Measurements from ENCODE around the gene LMBR1.
"Not testable (repeated sequence)": the region's sequence is repeated elsewhere in the genome, so short reads cannot be mapped to it uniquely, and the experiment has no call there.

The LMBR1 gene

GRCh38 chr7:156759143-156759542, 133.8 kb downstream of the LMBR1 start:
- no peak for DNase-seq (ENCODE audit: low read depth in 2 of 2)

GRCh38 chr7:156754201-156754600, 138.8 kb downstream of the LMBR1 start:
- DNase-seq (ENCODE audit: low read depth in 2 of 2), result no peak

GRCh38 chr7:156753630-156754029, 139.4 kb downstream of the LMBR1 start:
- no peak for DNase-seq (ENCODE audit: low read depth in 2 of 2)

- DNase-seq (ENCODE audit: low read depth in 2 of 2), result no peak
Measured at GRCh38 chr7:156753229-156753560, 139.8 kb downstream of the LMBR1 start.

GRCh38 chr7:156752367-156753228, 140.4 kb downstream of the LMBR1 start:
- DNase-seq (ENCODE audit: low read depth in 2 of 2), result no peak

- peak in 1 of 2 donors; percentile 0 for DNase-seq (ENCODE audit: low read depth in 2 of 2)
Measured at GRCh38 chr7:156751319-156751718, 141.7 kb downstream of the LMBR1 start.

GRCh38 chr7:156747718-156748117, 145.3 kb downstream of the LMBR1 start:
- DNase-seq (ENCODE audit: low read depth in 2 of 2), result no peak

- no peak for DNase-seq (ENCODE audit: low read depth in 2 of 2)
Measured at GRCh38 chr7:156746891-156747290, 146.1 kb downstream of the LMBR1 start.

GRCh38 chr7:156739596-156739995, 153.4 kb downstream of the LMBR1 start:
- DNase-seq (ENCODE audit: low read depth in 2 of 2), result no peak

- DNase-seq (ENCODE audit: low read depth in 2 of 2), result no peak
Measured at GRCh38 chr7:156735851-156736250, 157.1 kb downstream of the LMBR1 start.

- no peak for DNase-seq (ENCODE audit: low read depth in 2 of 2)
Measured at GRCh38 chr7:156733638-156734037, 159.3 kb downstream of the LMBR1 start.

- DNase-seq (ENCODE audit: low read depth in 2 of 2), result no peak
Measured at GRCh38 chr7:156732091-156732625, 160.8 kb downstream of the LMBR1 start.

GRCh38 chr7:156731651-156732050, 161.3 kb downstream of the LMBR1 start:
- no peak for DNase-seq (ENCODE audit: low read depth in 2 of 2)

GRCh38 chr7:156725936-156726335, 167.0 kb downstream of the LMBR1 start:
- no peak for DNase-seq (ENCODE audit: low read depth in 2 of 2)

- no peak for DNase-seq (ENCODE audit: low read depth in 2 of 2)
Measured at GRCh38 chr7:156725073-156725472, 167.9 kb downstream of the LMBR1 start.

- DNase-seq (ENCODE audit: low read depth in 2 of 2), result no peak
Measured at GRCh38 chr7:156722043-156722826, 170.7 kb downstream of the LMBR1 start.

- no peak for DNase-seq (ENCODE audit: low read depth in 2 of 2)
Measured at GRCh38 chr7:156703773-156704482, 189.1 kb downstream of the LMBR1 start.

GRCh38 chr7:156703209-156703608, 189.8 kb downstream of the LMBR1 start:
- no peak for DNase-seq (ENCODE audit: low read depth in 2 of 2)

- no peak for DNase-seq (ENCODE audit: low read depth in 2 of 2)
Measured at GRCh38 chr7:156702399-156702798, 190.6 kb downstream of the LMBR1 start.

- not testable (repeated sequence) for DNase-seq (ENCODE audit: low read depth in 2 of 2)
Measured at GRCh38 chr7:156701787-156702186, 191.2 kb downstream of the LMBR1 start.

GRCh38 chr7:156698512-156698911, 194.5 kb downstream of the LMBR1 start:
- not testable (repeated sequence) for DNase-seq (ENCODE audit: low read depth in 2 of 2)

- DNase-seq (ENCODE audit: low read depth in 2 of 2), result not testable (repeated sequence)
Measured at GRCh38 chr7:156697283-156697682, 195.7 kb downstream of the LMBR1 start.
